ENCODE data around the gene HMCN1. TPM values are rescaled to one million over a fixed set of nuclear protein-coding genes. Genes with fewer than 3 reads are reported as not detected.

Gene HMCN1
- total RNA-seq, 2 donors from 2014 or later, result 3.5 to 9.9 TPM

DNA sequence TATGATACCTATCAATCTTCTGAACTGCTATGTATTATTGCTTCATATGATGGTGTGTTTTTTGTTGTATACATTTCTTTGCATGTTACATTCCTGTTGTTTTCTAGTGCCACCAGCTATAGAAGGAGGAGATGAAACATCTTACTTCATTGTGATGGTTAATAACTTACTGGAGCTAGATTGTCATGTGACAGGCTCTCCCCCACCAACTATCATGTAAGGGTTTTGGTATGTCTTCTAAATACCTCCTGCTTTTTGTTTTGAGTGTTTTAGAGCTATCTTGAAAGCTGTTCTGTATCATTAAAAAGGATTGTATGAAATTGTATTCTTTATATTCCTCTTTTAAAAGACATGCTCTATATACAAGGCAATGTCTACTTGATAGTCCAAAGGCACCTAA lies 282.7 kb downstream of the HMCN1 start:
- H3K36me3 ChIP-seq, result no peaks in the 10 kb centered on the region
- DNase-seq (ENCODE audit: low spot score), result no peak
- H3K4me1 ChIP-seq (replicated peaks), result no peaks in the 10 kb centered on the region
- no peaks in the 10 kb centered on the region for H3K9me3 ChIP-seq
- TF ChIP-seq POLR2AphosphoS5 (IDR thresholded peaks at IDR 0.05) (no peak), POLR2A (IDR thresholded peaks at IDR 0.05) (no peak)
- TF ChIP-seq, protein P1, sequence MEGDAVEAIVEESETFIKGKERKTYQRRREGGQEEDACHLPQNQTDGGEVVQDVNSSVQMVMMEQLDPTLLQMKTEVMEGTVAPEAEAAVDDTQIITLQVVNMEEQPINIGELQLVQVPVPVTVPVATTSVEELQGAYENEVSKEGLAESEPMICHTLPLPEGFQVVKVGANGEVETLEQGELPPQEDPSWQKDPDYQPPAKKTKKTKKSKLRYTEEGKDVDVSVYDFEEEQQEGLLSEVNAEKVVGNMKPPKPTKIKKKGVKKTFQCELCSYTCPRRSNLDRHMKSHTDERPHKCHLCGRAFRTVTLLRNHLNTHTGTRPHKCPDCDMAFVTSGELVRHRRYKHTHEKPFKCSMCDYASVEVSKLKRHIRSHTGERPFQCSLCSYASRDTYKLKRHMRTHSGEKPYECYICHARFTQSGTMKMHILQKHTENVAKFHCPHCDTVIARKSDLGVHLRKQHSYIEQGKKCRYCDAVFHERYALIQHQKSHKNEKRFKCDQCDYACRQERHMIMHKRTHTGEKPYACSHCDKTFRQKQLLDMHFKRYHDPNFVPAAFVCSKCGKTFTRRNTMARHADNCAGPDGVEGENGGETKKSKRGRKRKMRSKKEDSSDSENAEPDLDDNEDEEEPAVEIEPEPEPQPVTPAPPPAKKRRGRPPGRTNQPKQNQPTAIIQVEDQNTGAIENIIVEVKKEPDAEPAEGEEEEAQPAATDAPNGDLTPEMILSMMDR (IDR thresholded peaks at IDR 0.05), result no peak
- no peak overlapping the region for H3K4me3 ChIP-seq
- H3K27ac ChIP-seq, result no peak overlapping the region
- no peaks in the 10 kb centered on the region for H3K27me3 ChIP-seq (replicated peaks; ENCODE audit: insufficient read depth)
- intact Hi-C loops (cut with DNase I), result no loop called here

DNA sequence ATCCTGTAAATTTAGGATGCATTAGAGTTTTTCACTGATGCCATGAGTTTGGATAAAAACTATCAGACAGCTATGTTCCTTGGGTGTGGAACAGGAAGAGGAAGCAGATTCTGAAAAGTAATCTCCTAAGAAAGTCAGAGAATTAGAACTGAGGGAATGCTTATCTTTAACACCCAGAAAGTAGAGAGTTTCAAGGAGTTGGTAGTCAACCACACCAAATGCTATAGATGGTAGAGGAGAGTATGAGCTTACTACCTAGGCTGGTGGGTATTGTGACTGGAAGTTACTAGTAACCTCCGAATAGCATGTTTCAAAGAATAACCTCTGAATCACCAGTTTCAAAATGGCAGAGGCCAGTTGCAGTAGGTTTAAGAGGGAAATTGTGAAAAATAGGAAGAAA lies 288.0 kb downstream of the HMCN1 start:
- H3K27me3 ChIP-seq (replicated peaks; ENCODE audit: insufficient read depth), result no peaks in the 10 kb centered on the region
- WGBS, result 97% methylated on average over 1 of the region's 1 CpG
- H3K4me1 ChIP-seq (replicated peaks), result no peaks in the 10 kb centered on the region
- no peak overlapping the region for H3K27ac ChIP-seq
- intact Hi-C loops (cut with DNase I), result no loop called here
- TF ChIP-seq, protein P1 (IDR thresholded peaks at IDR 0.05), result no peak
- TF ChIP-seq POLR2A (IDR thresholded peaks at IDR 0.05) (no peak), POLR2AphosphoS5 (IDR thresholded peaks at IDR 0.05) (no peak)
- no peak overlapping the region for H3K4me3 ChIP-seq
- H3K9me3 ChIP-seq, result no peaks in the 10 kb centered on the region
- H3K36me3 ChIP-seq, result no peaks in the 10 kb centered on the region
- DNase-seq (ENCODE audit: low spot score), result no peak

DNA sequence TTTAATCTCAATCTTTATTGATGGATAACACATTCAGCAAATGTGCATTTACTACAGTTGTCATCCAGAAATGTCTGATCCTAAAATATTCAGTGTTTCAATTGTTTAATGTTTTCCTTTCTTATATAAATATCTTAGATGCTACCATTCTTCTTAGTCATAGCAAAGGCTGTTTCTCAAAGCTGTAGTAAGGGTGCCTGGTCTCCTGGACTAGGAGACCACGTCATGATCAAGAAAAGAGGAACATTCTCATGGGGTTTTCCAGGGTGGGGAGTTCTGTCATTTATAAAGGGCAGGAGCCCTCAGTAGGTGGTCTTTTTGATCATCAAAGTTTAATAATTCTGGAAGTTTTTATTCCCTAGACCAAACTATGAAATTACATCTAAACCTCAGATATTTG lies 292.8 kb downstream of the HMCN1 start:
- Histone ChIP-seq H3K4me1 (replicated peaks) (no peaks in the 10 kb centered on the region), H3K36me3 (no peaks in the 10 kb centered on the region), H3K27ac (no peak overlapping the region), H3K4me3 (no peak overlapping the region), H3K9me3 (no peaks in the 10 kb centered on the region), H3K27me3 (replicated peaks; ENCODE audit: insufficient read depth) (no peaks in the 10 kb centered on the region)
- no peak for TF ChIP-seq POLR2A (IDR thresholded peaks at IDR 0.05)
- TF ChIP-seq POLR2AphosphoS5 (IDR thresholded peaks at IDR 0.05), result no peak
- TF ChIP-seq, protein P1 (IDR thresholded peaks at IDR 0.05), result no peak
- 67% methylated on average over 1 of the region's 1 CpG for whole genome bisulfite sequencing
- no peak for DNase-seq (ENCODE audit: low spot score)
- intact Hi-C loops (cut with DNase I), result no loop called here

DNA sequence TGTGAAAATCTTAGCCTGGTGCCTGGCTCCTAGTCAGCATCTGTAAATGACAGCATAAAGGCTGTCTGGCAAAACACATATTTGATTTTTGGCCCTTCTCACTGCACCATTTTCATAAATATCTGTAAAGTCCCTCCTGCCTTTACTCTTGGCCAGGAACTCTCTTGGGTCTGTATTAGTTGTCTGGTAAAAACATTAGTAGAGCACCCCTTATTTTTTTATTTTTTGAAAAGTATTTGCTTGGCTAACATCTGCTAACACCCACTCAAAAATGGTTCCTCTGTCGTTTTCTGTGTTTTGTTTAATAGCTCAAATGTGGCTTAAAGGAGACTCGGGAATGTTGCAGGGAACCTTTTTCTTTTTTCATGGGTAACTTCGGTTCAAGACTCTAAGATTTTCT lies 293.4 kb downstream of the HMCN1 start:
- 35% methylated on average over 3 of the region's 3 CpGs for WGBS
- DNase-seq (ENCODE audit: low spot score), result no peak
- Histone ChIP-seq H3K4me1 (replicated peaks) (no peaks in the 10 kb centered on the region), H3K27ac (no peak overlapping the region), H3K4me3 (no peak overlapping the region), H3K27me3 (replicated peaks; ENCODE audit: insufficient read depth) (no peaks in the 10 kb centered on the region), H3K36me3 (no peaks in the 10 kb centered on the region), H3K9me3 (no peaks in the 10 kb centered on the region)
- no peak for TF ChIP-seq POLR2A (IDR thresholded peaks at IDR 0.05)
- no peak for TF ChIP-seq POLR2AphosphoS5 (IDR thresholded peaks at IDR 0.05)
- TF ChIP-seq, protein P1 (IDR thresholded peaks at IDR 0.05), result no peak
- intact Hi-C loops (cut with DNase I), result no loop called here

DNA sequence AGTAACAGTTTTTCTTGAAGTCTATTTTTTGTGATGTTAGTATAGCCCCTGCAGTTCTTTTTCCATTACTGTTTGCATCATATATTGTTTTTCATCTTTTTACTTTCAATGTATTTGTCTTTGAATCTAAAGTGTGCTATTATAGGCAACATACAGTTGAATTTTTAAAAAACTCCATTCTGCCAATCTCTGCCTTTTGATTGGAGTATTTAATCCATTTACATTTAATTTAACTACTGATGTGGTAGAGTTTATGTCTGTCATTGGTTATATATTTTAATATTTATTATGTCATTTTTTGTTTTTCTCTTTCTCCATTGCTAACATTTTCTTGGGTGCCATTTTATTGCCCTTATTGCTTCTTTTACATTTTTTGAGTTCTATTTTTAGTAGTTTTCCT lies 296.3 kb downstream of the HMCN1 start:
- H3K4me1 ChIP-seq (replicated peaks), result no peaks in the 10 kb centered on the region
- no peaks in the 10 kb centered on the region for H3K9me3 ChIP-seq
- no peak overlapping the region for H3K27ac ChIP-seq
- intact Hi-C loops (cut with DNase I), result no loop called here
- no peaks in the 10 kb centered on the region for H3K27me3 ChIP-seq (replicated peaks; ENCODE audit: insufficient read depth)
- TF ChIP-seq, protein P1 (IDR thresholded peaks at IDR 0.05), result no peak
- TF ChIP-seq POLR2AphosphoS5 (IDR thresholded peaks at IDR 0.05), result no peak
- no peak for TF ChIP-seq POLR2A (IDR thresholded peaks at IDR 0.05)
- H3K36me3 ChIP-seq, result no peaks in the 10 kb centered on the region
- no peak overlapping the region for H3K4me3 ChIP-seq
- no peak for DNase-seq (ENCODE audit: low spot score)
